ENCODE results near the gene RNF126. TPM values are rescaled to one million over a fixed set of nuclear protein-coding genes. Genes with fewer than 3 reads are reported as not detected.

The RNF126 gene
- total RNA-seq, 1 donor from 2014 or later = 39.0 TPM

DNA sequence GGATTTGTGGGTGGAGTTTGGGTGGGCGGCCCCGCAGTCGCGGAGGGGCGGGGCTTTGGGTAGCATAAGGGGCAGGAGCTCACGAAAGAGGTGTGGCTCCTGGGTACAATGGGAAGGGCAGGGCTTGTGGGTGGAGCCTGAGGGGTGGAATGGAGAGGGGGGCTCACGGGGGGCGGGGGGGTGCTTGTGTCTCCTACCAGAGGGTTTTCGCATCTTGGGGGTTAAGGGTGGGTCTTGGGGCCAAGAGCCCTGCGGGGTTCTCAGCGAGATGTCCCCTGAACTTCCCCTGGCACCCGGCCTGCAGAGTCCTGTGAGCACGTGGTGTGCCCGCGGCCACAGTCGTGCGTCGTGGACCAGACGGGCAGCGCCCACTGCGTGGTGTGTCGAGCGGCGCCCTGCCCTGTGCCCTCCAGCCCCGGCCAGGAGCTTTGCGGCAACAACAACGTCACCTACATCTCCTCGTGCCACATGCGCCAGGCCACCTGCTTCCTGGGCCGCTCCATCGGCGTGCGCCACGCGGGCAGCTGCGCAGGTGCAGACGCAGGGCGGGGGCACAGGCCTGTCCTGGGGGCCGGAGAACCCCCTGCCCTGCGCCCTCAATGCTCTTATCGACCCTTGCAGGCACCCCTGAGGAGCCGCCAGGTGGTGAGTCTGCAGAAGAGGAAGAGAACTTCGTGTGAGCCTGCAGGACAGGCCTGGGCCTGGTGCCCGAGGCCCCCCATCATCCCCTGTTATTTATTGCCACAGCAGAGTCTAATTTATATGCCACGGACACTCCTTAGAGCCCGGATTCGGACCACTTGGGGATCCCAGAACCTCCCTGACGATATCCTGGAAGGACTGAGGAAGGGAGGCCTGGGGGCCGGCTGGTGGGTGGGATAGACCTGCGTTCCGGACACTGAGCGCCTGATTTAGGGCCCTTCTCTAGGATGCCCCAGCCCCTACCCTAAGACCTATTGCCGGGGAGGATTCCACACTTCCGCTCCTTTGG lies 18.3 kb upstream of the RNF126 start:
- Histone ChIP-seq H3K4me1 (peaks cover 9 to 16% of the 10 kb centered on the region in 2 donors), H3K27ac (peak overlapping the region; percentile 97 to 98), H3K9me3 (no peaks in the 10 kb centered on the region), H3K27me3 (no peaks in the 10 kb centered on the region), H3K36me3 (peaks cover 0 to 8% of the 10 kb centered on the region in 2 donors), H3K4me3 (peak overlapping the region in 1 of 2 donors; percentile 88)
- intact Hi-C loops (cut with DNase I) = loop anchor here (5.0 kb wide), 1 partner anchor 51 kb away; no protein-coding TSS in a partner anchor
- TF ChIP-seq, protein P1, sequence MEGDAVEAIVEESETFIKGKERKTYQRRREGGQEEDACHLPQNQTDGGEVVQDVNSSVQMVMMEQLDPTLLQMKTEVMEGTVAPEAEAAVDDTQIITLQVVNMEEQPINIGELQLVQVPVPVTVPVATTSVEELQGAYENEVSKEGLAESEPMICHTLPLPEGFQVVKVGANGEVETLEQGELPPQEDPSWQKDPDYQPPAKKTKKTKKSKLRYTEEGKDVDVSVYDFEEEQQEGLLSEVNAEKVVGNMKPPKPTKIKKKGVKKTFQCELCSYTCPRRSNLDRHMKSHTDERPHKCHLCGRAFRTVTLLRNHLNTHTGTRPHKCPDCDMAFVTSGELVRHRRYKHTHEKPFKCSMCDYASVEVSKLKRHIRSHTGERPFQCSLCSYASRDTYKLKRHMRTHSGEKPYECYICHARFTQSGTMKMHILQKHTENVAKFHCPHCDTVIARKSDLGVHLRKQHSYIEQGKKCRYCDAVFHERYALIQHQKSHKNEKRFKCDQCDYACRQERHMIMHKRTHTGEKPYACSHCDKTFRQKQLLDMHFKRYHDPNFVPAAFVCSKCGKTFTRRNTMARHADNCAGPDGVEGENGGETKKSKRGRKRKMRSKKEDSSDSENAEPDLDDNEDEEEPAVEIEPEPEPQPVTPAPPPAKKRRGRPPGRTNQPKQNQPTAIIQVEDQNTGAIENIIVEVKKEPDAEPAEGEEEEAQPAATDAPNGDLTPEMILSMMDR (IDR thresholded peaks at IDR 0.05) = no peak
- DNase-seq (ENCODE audit: low spot score in 2 of 2) = peak in 1 of 2 donors; percentile 80

DNA sequence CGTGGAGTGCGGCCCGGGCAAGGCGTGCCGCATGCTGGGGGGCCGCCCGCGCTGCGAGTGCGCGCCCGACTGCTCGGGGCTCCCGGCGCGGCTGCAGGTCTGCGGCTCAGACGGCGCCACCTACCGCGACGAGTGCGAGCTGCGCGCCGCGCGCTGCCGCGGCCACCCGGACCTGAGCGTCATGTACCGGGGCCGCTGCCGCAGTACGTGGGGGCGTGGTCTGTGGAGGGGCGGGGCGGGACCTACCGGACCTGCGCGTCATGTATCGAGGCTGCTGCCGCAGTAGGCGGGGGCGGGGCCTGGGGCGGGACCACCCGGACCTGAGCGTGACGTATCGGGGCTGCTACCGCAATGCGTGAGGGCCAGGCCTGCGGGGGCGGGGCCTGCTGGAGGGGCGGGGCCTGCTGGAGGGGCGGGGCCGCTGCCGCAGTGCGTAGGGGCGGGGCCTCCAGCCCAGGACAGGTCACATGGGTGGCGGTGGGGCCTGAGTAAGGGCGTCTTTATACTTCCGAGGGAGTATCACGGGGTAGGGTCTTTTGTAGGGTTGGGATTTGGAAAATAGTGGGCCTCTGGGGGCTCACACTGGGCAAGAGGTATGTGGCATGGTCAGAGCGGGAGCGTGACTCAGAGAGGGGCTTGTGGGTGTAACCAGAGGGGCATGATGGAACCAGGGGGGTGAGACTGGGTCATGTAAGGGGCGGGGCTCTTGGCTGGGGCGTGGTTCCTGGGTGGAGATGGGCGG lies 17.4 kb upstream of the RNF126 start:
- Histone ChIP-seq H3K27me3 (no peaks in the 10 kb centered on the region), H3K4me1 (peaks cover 9 to 21% of the 10 kb centered on the region in 2 donors), H3K9me3 (no peaks in the 10 kb centered on the region), H3K27ac (peak overlapping the region; percentile 97 to 98), H3K4me3 (peak overlapping the region; percentile 88 to 93), H3K36me3 (peaks cover 0 to 8% of the 10 kb centered on the region in 2 donors)
- TF ChIP-seq, protein P1 (IDR thresholded peaks at IDR 0.05) = peak; percentile 21 to 76 (median 35)
- intact Hi-C loops (cut with DNase I) = loop anchor here (1.0 to 5.0 kb wide), 2 partner anchors 52 to 117 kb away; partner anchors contain the start of gene PTBP1
- peak; percentile 98 to 100 for DNase-seq (ENCODE audit: low spot score in 2 of 2)

GRCh38 chr19:679418-680286 lies 16.6 kb upstream of the RNF126 start:
- Histone ChIP-seq H3K27ac (peak overlapping the region; percentile 97 to 98), H3K36me3 (peaks cover 0 to 8% of the 10 kb centered on the region in 2 donors), H3K27me3 (no peaks in the 10 kb centered on the region), H3K4me1 (peaks cover 9 to 21% of the 10 kb centered on the region in 2 donors), H3K4me3 (peak overlapping the region; percentile 88 to 93), H3K9me3 (no peaks in the 10 kb centered on the region)
- intact Hi-C loops (cut with DNase I) = loop anchor here (1.0 to 10.0 kb wide), 3 partner anchors 53 to 305 kb away; partner anchors contain the start of genes PTBP1 and WDR18
- TF ChIP-seq, protein P1 (IDR thresholded peaks at IDR 0.05) = no peak
- DNase-seq (ENCODE audit: low spot score in 2 of 2) = peak in 1 of 2 donors; percentile 88

- Histone ChIP-seq H3K36me3 (peaks cover 0 to 8% of the 10 kb centered on the region in 2 donors), H3K27me3 (no peaks in the 10 kb centered on the region), H3K9me3 (no peaks in the 10 kb centered on the region), H3K27ac (peak overlapping the region; percentile 97 to 98), H3K4me3 (peak overlapping the region in 1 of 2 donors; percentile 88), H3K4me1 (peaks cover 9 to 21% of the 10 kb centered on the region in 2 donors)
- DNase-seq (ENCODE audit: low spot score in 2 of 2) = no peak
- TF ChIP-seq, protein P1 (IDR thresholded peaks at IDR 0.05) = no peak
- intact Hi-C loops (cut with DNase I) = loop anchor here (10.0 kb wide), 1 partner anchor 306 kb away; the partner anchor contains the start of gene WDR18
These were observed 15.9 kb upstream of the RNF126 start for GRCh38 chr19:678791-679388.

All from ascending aorta (tissue), 2 donors.